K562 (cell line): Measurements from ENCODE around the gene PARP9. TPM values are rescaled to one million over a fixed set of nuclear protein-coding genes. Genes with fewer than 3 reads are reported as not detected.

Source experiments
- ATAC-seq: fragments of 200-7000 bp; cut with Tn5 transposase; 3 replicates; pipeline ENCODE4 v1.9.1; 2020; ENCODE audit warnings: moderate library complexity
- BruUV-seq: library from RNA; stranded (reverse); fragments of 400-500 nt; replicated peaks from 2 replicates; lab custom pipeline; 2021; lab: Mats Ljungman, UMichigan
- CTCF ChIA-PET: fragments of 300-600 bp; formaldehyde crosslinking; extraction: SDS; loops from one replicate; lab custom pipeline; 2021; ENCODE audit warnings: low intra/inter-chr PET ratio; lab: Yijun Ruan, JAX
- POLR2A ChIA-PET: fragments of 300-600, 350-650 bp; sonication (Branson Sonifier 250); formaldehyde crosslinking; extraction: SDS; loops from one replicate; lab custom pipeline; 2021; ENCODE audit warnings: antibody characterized with exemption, inconsistent platforms; lab: Yijun Ruan, JAX
- DNase-seq, 4 experiments: peaks; one replicate each; pipeline versions ENCODE4 v3.0.0 to v3.0.0-alpha.2; 2011 to 2018; ENCODE audit warnings: low spot score in 3 of 4, mixed read lengths in 3 of 4; ENCODE audit errors: extremely low read depth in 1 of 4
- FAIRE-seq: peaks from 2 replicates; lab custom pipeline; 2011; peaks lifted over from hg19 to GRCh38; lab: Jason Lieb, UNC
- H2AFZ ChIP-seq: 2 replicates; pipeline ENCODE4 v1.6.0; 2011; ENCODE audit warnings: low read depth, low read length, control low read depth, inconsistent platforms
- H3K27ac ChIP-seq: fragments of 200-600 bp; 3 replicates; pipeline ENCODE4 v1.8.0; 2011; ENCODE audit warnings: low read depth, mild to moderate bottlenecking, control low read depth, inconsistent platforms, low read length, moderate library complexity, mixed read lengths; ENCODE audit errors: extremely low read depth
- H3K27me3 ChIP-seq, 2 experiments: fragments of 300-600 bp in 1 of 2; 2 replicates in 1 of 2; 3 replicates in 1 of 2; pipeline versions ENCODE4 v1.6.0 to v1.8.0; 2011; ENCODE audit warnings: inconsistent platforms in 2 of 2, low read length in 2 of 2, mild to moderate bottlenecking in 1 of 2, mixed read lengths in 1 of 2, moderate library complexity in 1 of 2; ENCODE audit not compliant: control insufficient read depth in 2 of 2, insufficient read depth in 2 of 2
- H3K36me3 ChIP-seq: fragments of 300-600 bp; 3 replicates; pipeline ENCODE4 v1.8.0; 2011; ENCODE audit warnings: mild to moderate bottlenecking, low read length, inconsistent platforms; ENCODE audit not compliant: control insufficient read depth, insufficient read depth
- H3K4me1 ChIP-seq, 2 experiments: fragments of 200-600 bp in 1 of 2; replicated peaks in 1 of 2; 2 replicates in 1 of 2; 3 replicates in 1 of 2; pipeline versions ENCODE4 v1.5.1 to v1.8.0; 2011; ENCODE audit warnings: inconsistent platforms in 2 of 2, low read length in 2 of 2, mild to moderate bottlenecking in 1 of 2, mixed read lengths in 1 of 2, moderate library complexity in 1 of 2; ENCODE audit not compliant: control insufficient read depth in 2 of 2, insufficient read depth in 2 of 2
- H3K4me2 ChIP-seq: 2 replicates; pipeline ENCODE4 v1.6.1; 2011; ENCODE audit warnings: low read length, control low read depth, inconsistent platforms, mixed read lengths; ENCODE audit not compliant: insufficient read depth
- H3K4me3 ChIP-seq: fragments of 200-600 bp; sonication (generic), shearing (Covaris generic); 2 replicates; pipeline ENCODE4 v1.5.1; 2016; ENCODE audit warnings: control low read depth, inconsistent platforms
- H3K79me2 ChIP-seq: fragments of 200-600 bp; 3 replicates; pipeline ENCODE4 v1.8.0; 2011; ENCODE audit warnings: low read length, inconsistent platforms; ENCODE audit not compliant: control insufficient read depth, insufficient read depth
- H3K9ac ChIP-seq, 2 experiments: 2 replicates each; pipeline versions ENCODE4 v1.6.0 to v1.6.1; 2011; ENCODE audit warnings: low read depth in 2 of 2, low read length in 2 of 2, control low read depth in 1 of 2, inconsistent platforms in 1 of 2, mild to moderate bottlenecking in 1 of 2, mixed read lengths in 1 of 2; ENCODE audit not compliant: insufficient read depth in 1 of 2
- H3K9me1 ChIP-seq: one replicate; pipeline ENCODE4 v1.6.0; 2011; ENCODE audit warnings: inconsistent platforms, mild to moderate bottlenecking, low read length, moderate library complexity; ENCODE audit not compliant: control insufficient read depth, insufficient read depth
- H3K9me3 ChIP-seq: replicated peaks from 2 replicates; pipeline ENCODE4 v1.5.1; 2011; ENCODE audit warnings: low read depth, low read length, inconsistent platforms; ENCODE audit not compliant: control insufficient read depth, insufficient read depth
- H4K20me1 ChIP-seq: replicated peaks from 2 replicates; pipeline ENCODE4 v1.6.1; 2011; ENCODE audit warnings: low read length, inconsistent platforms, mixed read lengths; ENCODE audit not compliant: control insufficient read depth, insufficient read depth
- ATF1 ChIP-seq, 2 experiments: fragments of 450-650 bp in 1 of 2; IDR thresholded peaks; 2 replicates each; pipeline ENCODE4 v1.6.1; 2016; ENCODE audit warnings: missing compliant biosample characterization in 1 of 2, missing genetic modification characterization in 1 of 2
- NR3C1 ChIP-seq: sonication (generic); formaldehyde crosslinking; IDR thresholded peaks from 2 replicates; pipeline ENCODE4 v1.8.1; 2022; ENCODE audit warnings: missing genetic modification reagents
- RHOXF2B ChIP-seq: fragments of 250-450 bp; sonication (Bioruptor Pico); conservative IDR thresholded peaks from 2 replicates; pipeline ENCODE4 v1.5.1; 2021
- SMC3 ChIP-seq: conservative IDR thresholded peaks from 2 replicates; pipeline ENCODE4 v1.6.1; 2011; ENCODE audit warnings: low read depth, low read length, improper control_type of control experiment; ENCODE audit not compliant: insufficient read depth
- STAG1 ChIP-seq: sonication (generic); formaldehyde crosslinking; IDR thresholded peaks from 2 replicates; pipeline ENCODE4 v1.5.0; 2020; ENCODE audit warnings: missing genetic modification reagents, borderline replicate concordance
- TEAD4 ChIP-seq, 2 experiments: sonication (generic) in 1 of 2; formaldehyde crosslinking in 1 of 2; IDR thresholded peaks; 2 replicates each; pipeline versions ENCODE4 v1.6.1 to v1.8.0; 2012 to 2022; ENCODE audit warnings: borderline replicate concordance in 1 of 2, inconsistent platforms in 1 of 2, low read length in 1 of 2, mild to moderate bottlenecking in 1 of 2, missing genetic modification reagents in 1 of 2
- THRA ChIP-seq: fragments of 450-650 bp; IDR thresholded peaks from 2 replicates; pipeline ENCODE4 v1.6.1; 2017; ENCODE audit warnings: mild to moderate bottlenecking, moderate library complexity
- ZNF23 ChIP-seq: fragments of 250-450 bp; sonication (Bioruptor Pico); IDR thresholded peaks from 2 replicates; pipeline ENCODE4 v1.4.0; 2020; ENCODE audit warnings: mild to moderate bottlenecking
- ZNF449 ChIP-seq: fragments of 250-450 bp; sonication (Bioruptor Pico); IDR thresholded peaks from 2 replicates; pipeline ENCODE4 v1.8.0; 2022; ENCODE audit warnings: moderate library complexity, mild to moderate bottlenecking, inconsistent platforms
- WGBS: fragments of 100-300 bp; shearing (Covaris generic); methylation state at CpG from one replicate; pipeline ENCODE4 v1.1.6; 2016; ENCODE audit warnings: low coverage, mixed read lengths; ENCODE audit not compliant: insufficient coverage; ENCODE audit errors: missing lambda C conversion rate; 5-methylcytosine and 5-hydroxymethylcytosine counted together
- in situ Hi-C: fragments of 300-500 bp; cut with MboI; formaldehyde crosslinking; loops from 4 replicates; pipeline ENCODE4 v1.15.0; 2018; ENCODE audit warnings: inconsistent platforms, mixed read lengths
- intact Hi-C: fragments of 100-400 bp; cut with micrococcal nuclease; formaldehyde crosslinking; loops from 2 replicates; pipeline ENCODE4 v1.14.2; 2022
- polyA plus RNA-seq, 8 experiments: library from polyadenylated mRNA; depleted of rRNA in 4 of 8; stranded (reverse) in 5 of 8; unstranded in 3 of 8; fragments of >200 nt; fragmentation: Nextera tagmentation in 2 of 8; fragmentation: Illumina TruSeq in 1 of 8; extraction: Ambion mirVana in 2 of 8; extraction: Trizol in 1 of 8; gene quantifications; 2 replicates each; pipeline versions ENCODE4 v1.2.1 to v1.2.3, GENCODE V29; 2011 to 2014; ENCODE audit warnings: inconsistent platforms in 1 of 8, missing spikeins in 1 of 8
- total RNA-seq, 7 experiments: library from RNA; depleted of rRNA in 6 of 7; stranded (reverse); fragments of >200 nt in 6 of 7; fragmentation: Illumina TruSeq in 2 of 7; extraction: Trizol in 2 of 7; gene quantifications; 2 replicates each; pipeline versions ENCODE4 v1.2.1 to v1.2.3, GENCODE V29; 2011 to 2021; ENCODE audit warnings: low replicate concordance in 1 of 7

PARP9 gene
- total and polyA plus RNA-seq, 9 of the 15 experiments (the other 6 are each of a cell fraction or from before 2014, with no cell fraction given), result 2.1 to 4.8 (median 3.4) TPM

GRCh38 chr3:122608916-122609315, 44.8 kb upstream of the PARP9 start:
- no peaks in the 10 kb centered on the region for H3K4me1 ChIP-seq
- BruUV-seq, result no TSS peak
- H3K27me3 ChIP-seq, result peaks cover 0 to 3% of the 10 kb centered on the region in 2 experiments; a peak in 2 of 5 replicates
- no peak overlapping the region for H3K4me2 ChIP-seq
- H3K79me2 ChIP-seq, result no peaks in the 10 kb centered on the region
- no peak for FAIRE-seq
- ChIA-PET POLR2A (no interaction called here), CTCF (no interaction called here)
- in situ Hi-C loops, result no loop called here
- no peak overlapping the region for H2AFZ ChIP-seq
- TF ChIP-seq STAG1 (CRISPR knock-in tag), result no peak
- TF ChIP-seq TEAD4 (IDR thresholded peaks at IDR 0.05; ENCODE audit: low read length), result no peak
- no peak for TF ChIP-seq TEAD4 (CRISPR knock-in tag; IDR thresholded peaks at IDR 0.05; ENCODE audit: borderline replicate concordance)
- TF ChIP-seq ATF1 (CRISPR knock-in tag; IDR thresholded peaks at IDR 0.05), result no peak
- no peak for TF ChIP-seq ATF1 (tag; IDR thresholded peaks at IDR 0.05)
- no peak for TF ChIP-seq NR3C1 (CRISPR knock-in tag)
- no peak for TF ChIP-seq ZNF23 (CRISPR knock-in tag)
- TF ChIP-seq RHOXF2B (CRISPR knock-in tag), result no peak
- no peaks in the 10 kb centered on the region for H3K36me3 ChIP-seq
- H4K20me1 ChIP-seq, result no peaks in the 10 kb centered on the region
- no peak overlapping the region for H3K27ac ChIP-seq
- no peak for DNase-seq
- H3K4me3 ChIP-seq, result no peak overlapping the region
- no peaks in the 10 kb centered on the region for H3K9me1 ChIP-seq
- H3K9me3 ChIP-seq, result no peaks in the 10 kb centered on the region; the same call in 1 of the 2 replicates
- H3K9ac ChIP-seq, result no peak overlapping the region
- intact Hi-C loops, result no loop called here
- no peak for ATAC-seq
- 8% methylated on average over 1 of the region's 1 CpG for WGBS

- ChIA-PET POLR2A (no interaction called here), CTCF (no interaction called here)
- Histone ChIP-seq H3K9ac (no peak overlapping the region), H3K4me1 (no peaks in the 10 kb centered on the region), H3K27ac (no peak overlapping the region), H3K4me2 (no peak overlapping the region), H3K9me3 (no peaks in the 10 kb centered on the region; the same call in 1 of the 2 replicates), H4K20me1 (no peaks in the 10 kb centered on the region), H3K79me2 (no peaks in the 10 kb centered on the region), H3K4me3 (no peak overlapping the region), H3K27me3 (peaks cover 0 to 3% of the 10 kb centered on the region in 2 experiments; a peak in 1 of 5 replicates), H3K9me1 (no peaks in the 10 kb centered on the region), H2AFZ (no peak overlapping the region), H3K36me3 (no peaks in the 10 kb centered on the region)
- in situ Hi-C loops (no loop called here), intact Hi-C loops (no loop called here)
- no peak for ATAC-seq
- no peak for DNase-seq
- no TSS peak for BruUV-seq
- 0% methylated on average over 4 of the region's 4 CpGs for WGBS
- no peak for FAIRE-seq
- TF ChIP-seq ZNF449 (no peak), THRA (no peak), SMC3 (no peak)
These were observed 42.2 kb upstream of the PARP9 start for GRCh38 chr3:122606330-122606729.
